OCI-LY3 (cell line): ENCODE results near the gene DERA.

Experiments used
- H2AFZ ChIP-seq: fragments of 200-600, 300-600 bp; shearing (Covaris generic); 2 replicates; pipeline ENCODE4 v1.6.0; 2014; ENCODE audit warnings: antibody characterized with exemption, low read depth, low read length
- H3K27ac ChIP-seq: fragments of 200-600, 300-600 bp; sonication (generic); 2 replicates; pipeline ENCODE4 v1.5.1; 2014; ENCODE audit warnings: mild to moderate bottlenecking, low read length, moderate library complexity, mixed read lengths
- H3K27me3 ChIP-seq: fragments of 200-600, 300-600 bp; sonication (generic); 2 replicates; pipeline ENCODE4 v1.6.1; 2014; ENCODE audit warnings: low read depth, low read length, mixed read lengths
- H3K36me3 ChIP-seq: fragments of 200-600, 300-600 bp; sonication (generic); replicated peaks from 2 replicates; pipeline ENCODE3; 2014; ENCODE audit warnings: low read depth, low read length, mixed read lengths
- H3K4me1 ChIP-seq: fragments of 300-600, 200-600 bp; sonication (generic); 2 replicates; pipeline ENCODE4 v1.6.1; 2014; ENCODE audit warnings: low read length, mixed read lengths
- H3K4me2 ChIP-seq: fragments of 200-600, 300-600 bp; sonication (generic); 2 replicates; pipeline ENCODE4 v1.6.1; 2014; ENCODE audit warnings: low read length, mixed read lengths
- H3K4me3 ChIP-seq: fragments of 300-600, 200-600 bp; sonication (generic); 2 replicates; pipeline ENCODE4 v1.5.1; 2014; ENCODE audit warnings: antibody characterized with exemption, mild to moderate bottlenecking, low read length, moderate library complexity
- H3K79me2 ChIP-seq: fragments of 300-600, 200-600 bp; shearing (Covaris generic); 2 replicates; pipeline ENCODE4 v1.6.1; 2014; ENCODE audit warnings: mild to moderate bottlenecking, low read length, mixed read lengths
- H3K9ac ChIP-seq: fragments of 300-600, 200-600 bp; shearing (Covaris generic); 2 replicates; pipeline ENCODE4 v1.6.0; 2014; ENCODE audit warnings: mild to moderate bottlenecking, low read length, moderate library complexity
- H3K9me3 ChIP-seq: fragments of 200-600, 300-600 bp; shearing (Covaris generic); 2 replicates; pipeline ENCODE4 v1.6.1; 2014; ENCODE audit warnings: low read length, mixed read lengths; ENCODE audit not compliant: insufficient read depth
- H4K20me1 ChIP-seq: fragments of 200-600, 300-600 bp; sonication (generic); 2 replicates; pipeline ENCODE4 v1.6.1; 2016; ENCODE audit warnings: low read length, mixed read lengths; ENCODE audit not compliant: insufficient read depth
- CTCF ChIP-seq: fragments of 200-600, 300-600 bp; sonication (generic); IDR thresholded peaks from 2 replicates; pipeline ENCODE4 v1.5.1; 2014; ENCODE audit warnings: antibody characterized with exemption, low read length, low read depth
- EZH2phosphoT487 ChIP-seq: fragments of 200-600 bp; shearing (Covaris generic); IDR thresholded peaks from 2 replicates; pipeline ENCODE4 v1.6.1; 2018; ENCODE audit warnings: antibody characterized with exemption, mixed run types, low read depth

DERA gene

GRCh38 chr12:16021026-16021425 is 109.9 kb downstream of the DERA start:
- H3K9me3 ChIP-seq, result no peaks in the 10 kb centered on the region
- H2AFZ ChIP-seq, result no peak overlapping the region
- no peak overlapping the region for H3K4me3 ChIP-seq
- no peaks in the 10 kb centered on the region for H3K27me3 ChIP-seq
- no peaks in the 10 kb centered on the region for H4K20me1 ChIP-seq
- TF ChIP-seq CTCF (no peak), EZH2phosphoT487 (no peak)
- no peak overlapping the region for H3K9ac ChIP-seq
- H3K27ac ChIP-seq, result no peak overlapping the region
- no peaks in the 10 kb centered on the region for H3K79me2 ChIP-seq
- no peaks in the 10 kb centered on the region for H3K36me3 ChIP-seq
- peaks cover 6% of the 10 kb centered on the region for H3K4me1 ChIP-seq
- H3K4me2 ChIP-seq, result no peak overlapping the region

- H3K9ac ChIP-seq, result no peak overlapping the region
- H3K4me2 ChIP-seq, result no peak overlapping the region
- H3K27ac ChIP-seq, result no peak overlapping the region
- H2AFZ ChIP-seq, result no peak overlapping the region
- no peaks in the 10 kb centered on the region for H4K20me1 ChIP-seq
- H3K36me3 ChIP-seq, result no peaks in the 10 kb centered on the region
- TF ChIP-seq EZH2phosphoT487 (no peak), CTCF (no peak)
- no peak overlapping the region for H3K4me3 ChIP-seq
- no peaks in the 10 kb centered on the region for H3K27me3 ChIP-seq
- peaks cover 6% of the 10 kb centered on the region for H3K4me1 ChIP-seq
- H3K9me3 ChIP-seq, result no peaks in the 10 kb centered on the region
- no peaks in the 10 kb centered on the region for H3K79me2 ChIP-seq
Observed at GRCh38 chr12:16021676-16022075, 110.5 kb downstream of the DERA start.

- Histone ChIP-seq H3K79me2 (no peaks in the 10 kb centered on the region), H3K4me2 (no peak overlapping the region), H3K27me3 (no peaks in the 10 kb centered on the region), H3K27ac (no peak overlapping the region), H3K9me3 (no peaks in the 10 kb centered on the region), H3K4me3 (no peak overlapping the region), H3K4me1 (no peaks in the 10 kb centered on the region), H4K20me1 (no peaks in the 10 kb centered on the region), H2AFZ (no peak overlapping the region), H3K36me3 (no peaks in the 10 kb centered on the region), H3K9ac (no peak overlapping the region)
- no peak for TF ChIP-seq CTCF
- TF ChIP-seq EZH2phosphoT487, result no peak
Observed at GRCh38 chr12:16027002-16027401, 115.9 kb downstream of the DERA start.

- Histone ChIP-seq H3K27ac (no peak overlapping the region), H4K20me1 (no peaks in the 10 kb centered on the region), H3K4me3 (no peak overlapping the region), H3K36me3 (no peaks in the 10 kb centered on the region), H3K9me3 (no peaks in the 10 kb centered on the region), H3K27me3 (no peaks in the 10 kb centered on the region), H2AFZ (no peak overlapping the region), H3K4me2 (no peak overlapping the region), H3K4me1 (no peaks in the 10 kb centered on the region), H3K79me2 (no peaks in the 10 kb centered on the region), H3K9ac (no peak overlapping the region)
- no peak for TF ChIP-seq CTCF
- no peak for TF ChIP-seq EZH2phosphoT487
Observed at GRCh38 chr12:16030744-16031143, 119.6 kb downstream of the DERA start.
